Ovary (tissue), 3 donors: ENCODE measurements around the gene DIAPH3.

Experiments used
- EP300 ChIP-seq: sonication (generic); formaldehyde crosslinking; IDR thresholded peaks from one replicate; pipeline ENCODE4 v1.6.1; 2017; ENCODE audit warnings: antibody characterized with exemption
- POLR2A ChIP-seq: fragments of 450-650 bp; IDR thresholded peaks from one replicate; pipeline ENCODE4 v1.6.1; 2017; ENCODE audit warnings: antibody characterized with exemption, mild to moderate bottlenecking, moderate library complexity
- TF ChIP-seq, protein P1 (sequence below), 3 donors: fragments of 450-650 bp in 2 of 3; fragments of 200-600 bp in 1 of 3; IDR thresholded peaks; one replicate each; pipeline versions ENCODE4 v1.5.1 to v1.8.0; 2016 to 2022; ENCODE audit warnings: antibody characterized with exemption in 3 of 3, mild to moderate bottlenecking in 1 of 3
- donor health status: DM: no; HTN: no; CAD: no.

DNA sequence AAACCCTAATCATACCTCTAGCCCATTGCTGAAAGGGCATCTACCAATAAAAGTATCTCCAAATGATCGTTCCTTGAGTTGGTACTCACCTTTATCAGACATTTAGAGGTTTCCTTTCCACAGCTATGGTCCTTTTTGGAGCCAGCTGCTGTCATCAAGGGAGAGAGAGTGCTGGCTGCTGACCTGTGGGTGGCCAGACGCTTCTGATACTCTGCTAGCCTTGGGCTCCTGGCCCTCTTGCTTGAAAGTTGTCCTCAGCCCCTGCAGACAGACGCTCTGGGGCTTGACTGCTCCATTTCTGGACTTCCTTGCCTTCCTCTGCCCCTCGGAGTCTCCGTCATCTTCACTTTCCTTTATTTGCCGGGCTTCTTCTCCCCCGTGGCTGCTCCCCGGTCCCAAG lies 499.1 kb downstream of the DIAPH3 start:
- TF ChIP-seq, protein P1, sequence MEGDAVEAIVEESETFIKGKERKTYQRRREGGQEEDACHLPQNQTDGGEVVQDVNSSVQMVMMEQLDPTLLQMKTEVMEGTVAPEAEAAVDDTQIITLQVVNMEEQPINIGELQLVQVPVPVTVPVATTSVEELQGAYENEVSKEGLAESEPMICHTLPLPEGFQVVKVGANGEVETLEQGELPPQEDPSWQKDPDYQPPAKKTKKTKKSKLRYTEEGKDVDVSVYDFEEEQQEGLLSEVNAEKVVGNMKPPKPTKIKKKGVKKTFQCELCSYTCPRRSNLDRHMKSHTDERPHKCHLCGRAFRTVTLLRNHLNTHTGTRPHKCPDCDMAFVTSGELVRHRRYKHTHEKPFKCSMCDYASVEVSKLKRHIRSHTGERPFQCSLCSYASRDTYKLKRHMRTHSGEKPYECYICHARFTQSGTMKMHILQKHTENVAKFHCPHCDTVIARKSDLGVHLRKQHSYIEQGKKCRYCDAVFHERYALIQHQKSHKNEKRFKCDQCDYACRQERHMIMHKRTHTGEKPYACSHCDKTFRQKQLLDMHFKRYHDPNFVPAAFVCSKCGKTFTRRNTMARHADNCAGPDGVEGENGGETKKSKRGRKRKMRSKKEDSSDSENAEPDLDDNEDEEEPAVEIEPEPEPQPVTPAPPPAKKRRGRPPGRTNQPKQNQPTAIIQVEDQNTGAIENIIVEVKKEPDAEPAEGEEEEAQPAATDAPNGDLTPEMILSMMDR (IDR thresholded peaks at IDR 0.05): no peak
- TF ChIP-seq POLR2A: no peak
- TF ChIP-seq EP300: no peak
